NCI-H69 (cell line): Measurements from ENCODE around the gene SETD9.

ENCODE experiments used
- DNase-seq: peaks from one replicate; lab custom pipeline; 2025; lab: John Stamatoyannopoulos, UW

The SETD9 gene, protein sequence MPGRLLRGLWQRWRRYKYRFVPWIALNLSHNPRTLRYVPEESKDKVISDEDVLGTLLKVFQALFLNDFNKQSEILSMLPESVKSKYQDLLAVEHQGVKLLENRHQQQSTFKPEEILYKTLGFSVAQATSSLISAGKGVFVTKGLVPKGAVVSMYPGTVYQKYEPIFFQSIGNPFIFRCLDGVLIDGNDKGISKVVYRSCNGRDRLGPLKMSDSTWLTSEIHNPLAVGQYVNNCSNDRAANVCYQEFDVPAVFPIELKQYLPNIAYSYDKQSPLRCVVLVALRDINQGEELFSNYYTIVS

DNA sequence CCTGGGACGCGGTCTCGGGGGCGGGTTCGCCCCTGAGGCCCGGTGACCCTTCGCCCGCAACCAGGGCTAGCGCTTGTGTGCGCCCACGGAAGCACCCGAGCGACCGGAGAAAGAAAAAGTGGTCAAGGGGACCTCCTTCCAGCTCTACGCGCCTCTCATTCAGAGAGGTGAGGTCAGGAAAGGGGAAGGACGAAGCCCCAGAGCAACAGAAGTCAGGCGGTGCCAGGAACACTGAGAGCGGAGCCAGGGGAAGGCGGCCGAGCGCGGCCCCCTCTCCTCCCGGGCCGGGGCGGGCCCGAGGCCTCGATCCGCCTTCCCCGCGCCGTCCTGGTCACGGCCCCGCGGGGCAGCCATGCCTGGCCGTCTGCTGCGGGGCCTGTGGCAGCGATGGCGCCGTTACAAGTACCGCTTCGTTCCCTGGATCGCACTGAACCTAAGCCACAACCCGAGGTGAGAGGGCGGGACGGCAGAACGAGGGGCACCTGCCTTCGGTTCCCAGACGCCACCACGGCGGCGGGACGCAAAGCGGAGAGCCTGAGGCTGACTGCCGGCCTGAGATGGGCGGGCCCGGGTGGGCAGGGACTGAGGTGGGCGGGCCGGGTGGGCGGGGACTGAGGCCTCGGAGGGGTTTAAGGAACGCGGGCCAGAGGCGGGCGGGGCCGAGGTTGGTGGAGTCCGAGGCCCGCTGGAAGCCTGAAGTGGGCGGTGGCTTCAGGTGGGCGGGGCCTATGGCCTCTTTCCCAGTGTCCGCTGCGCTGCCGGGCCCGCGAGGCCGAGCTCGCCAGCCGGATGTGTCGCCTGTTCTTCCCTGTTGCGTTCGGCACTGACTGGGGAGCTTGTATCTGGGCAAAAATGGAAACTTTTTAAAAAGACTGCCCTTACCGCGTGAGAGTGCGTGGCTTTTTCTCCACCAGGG is at the start of gene SETD9:
SETD9 (plus strand) TSS at position 303 of the 916 bp plus-strand sequence; CDS start at position 353, 50 bp downstream.
- peak; percentile 99 for DNase-seq

DNA sequence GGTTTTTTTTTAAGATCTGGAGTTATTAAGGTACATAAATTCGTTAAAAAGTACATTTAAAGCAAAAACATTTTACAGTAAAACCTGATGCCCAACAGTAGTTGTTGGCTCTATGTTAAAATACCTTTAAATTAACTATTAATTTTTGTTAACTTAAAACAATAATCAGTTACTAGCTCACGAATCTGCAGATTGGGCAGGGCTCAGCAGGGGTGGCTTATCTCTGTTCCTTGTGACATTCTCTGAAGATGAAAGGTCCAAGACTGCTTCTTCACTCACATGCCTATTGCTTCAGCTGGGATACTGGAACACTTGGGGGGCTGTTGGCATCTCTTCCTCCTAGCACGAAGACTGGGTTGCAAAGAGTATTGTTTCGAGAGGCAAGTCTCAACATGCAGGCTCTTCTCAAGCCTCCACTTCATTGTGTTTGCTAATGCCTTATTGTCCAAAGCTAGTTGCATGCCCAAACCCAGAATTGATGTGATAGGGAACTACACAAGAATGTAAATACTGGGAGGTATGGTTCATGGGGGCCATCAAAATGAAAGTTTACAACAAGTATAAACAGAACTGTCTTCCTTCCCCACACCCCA is 47.4 kb upstream of the SETD9 start:
- peak; percentile 52 for DNase-seq

DNA sequence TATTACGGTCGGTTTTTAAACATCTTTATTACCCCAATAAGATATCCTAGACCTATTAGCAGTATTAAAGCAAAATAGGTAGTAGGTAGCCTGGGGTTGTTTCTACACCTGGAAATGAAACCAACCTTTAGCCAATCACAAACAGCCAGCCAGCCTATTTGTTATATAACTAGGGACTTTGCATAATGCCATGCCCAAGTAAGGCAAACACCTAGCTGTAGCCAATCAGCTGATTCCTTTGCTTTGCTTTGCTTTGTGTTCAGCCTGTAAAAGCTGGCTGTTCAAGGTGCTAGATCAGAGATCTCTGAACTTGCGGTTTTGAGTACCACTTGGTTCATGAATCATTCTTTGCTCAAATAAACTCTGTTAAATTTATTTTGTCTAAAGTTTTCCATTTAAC is 46.5 kb upstream of the SETD9 start:
- DNase-seq: no peak

DNA sequence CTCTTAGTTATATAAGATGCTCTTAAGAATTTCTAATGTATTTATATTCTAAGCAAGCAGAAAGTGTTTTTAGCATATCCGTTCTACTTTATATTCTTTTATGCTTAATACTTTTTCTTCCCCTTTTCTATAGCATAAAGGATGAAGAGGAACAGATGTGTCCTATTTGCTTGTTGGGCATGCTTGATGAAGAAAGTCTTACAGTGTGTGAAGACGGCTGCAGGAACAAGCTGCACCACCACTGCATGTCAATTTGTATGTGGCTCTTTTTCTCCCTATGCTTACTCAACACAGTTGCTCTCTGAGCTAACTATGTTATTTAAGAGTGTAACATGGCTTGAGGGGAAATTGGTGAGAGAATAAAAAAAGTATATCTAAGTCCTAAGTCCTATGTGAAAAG is 37.6 kb upstream of the SETD9 start:
- no peak for DNase-seq

DNA sequence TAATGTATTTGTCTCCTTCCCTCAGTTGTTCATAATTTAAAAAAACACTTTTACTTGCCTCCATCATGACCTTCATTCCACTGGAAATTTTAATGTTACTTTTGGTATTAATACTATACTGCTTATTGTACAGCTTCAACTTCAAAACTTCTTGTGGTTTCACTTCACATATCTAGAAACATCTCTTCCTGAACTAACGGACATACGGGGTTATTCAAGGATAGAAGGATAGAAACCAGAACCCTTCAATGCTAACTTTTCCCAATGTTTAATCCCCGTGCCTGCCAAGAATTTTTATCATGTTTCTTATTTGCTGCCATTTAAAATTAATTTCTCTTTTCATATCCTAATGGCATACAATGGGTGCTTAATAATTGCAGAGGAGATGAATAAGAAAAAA is 36.3 kb upstream of the SETD9 start:
- DNase-seq: no peak

DNA sequence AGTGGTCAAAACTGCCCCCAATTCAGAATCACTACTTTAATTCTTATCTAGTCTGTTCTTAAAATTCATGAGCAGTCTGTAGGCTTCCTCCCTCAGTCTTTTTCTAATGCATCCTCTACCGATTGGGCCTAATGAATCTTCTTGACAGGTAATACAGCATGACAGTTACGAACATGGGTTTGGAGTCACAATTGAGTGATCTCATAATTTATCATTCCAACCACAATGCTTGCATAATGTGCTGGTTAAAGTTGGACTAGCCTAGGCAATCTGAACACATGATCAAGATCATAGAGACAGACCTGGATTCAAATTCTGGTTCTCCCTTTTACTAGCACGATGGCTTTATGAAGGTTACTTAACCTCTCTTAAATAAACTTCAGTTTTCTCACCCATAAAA is 33.1 kb upstream of the SETD9 start:
- no peak for DNase-seq

DNA sequence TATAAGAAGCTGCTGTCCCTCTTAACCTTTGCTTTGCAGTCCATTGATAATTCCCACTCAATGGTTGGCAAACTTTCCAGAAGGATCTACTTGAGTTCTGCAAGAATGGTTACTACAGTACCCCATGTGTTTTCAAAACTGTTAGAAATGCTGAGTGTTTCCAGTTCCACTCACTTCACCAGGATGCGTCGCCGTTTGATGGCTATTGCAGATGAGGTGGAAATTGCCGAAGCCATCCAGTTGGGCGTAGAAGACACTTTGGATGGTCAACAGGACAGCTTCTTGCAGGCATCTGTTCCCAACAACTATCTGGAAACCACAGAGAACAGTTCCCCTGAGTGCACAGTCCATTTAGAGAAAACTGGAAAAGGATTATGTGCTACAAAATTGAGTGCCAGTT is 27.8 kb upstream of the SETD9 start:
- no peak for DNase-seq

DNA sequence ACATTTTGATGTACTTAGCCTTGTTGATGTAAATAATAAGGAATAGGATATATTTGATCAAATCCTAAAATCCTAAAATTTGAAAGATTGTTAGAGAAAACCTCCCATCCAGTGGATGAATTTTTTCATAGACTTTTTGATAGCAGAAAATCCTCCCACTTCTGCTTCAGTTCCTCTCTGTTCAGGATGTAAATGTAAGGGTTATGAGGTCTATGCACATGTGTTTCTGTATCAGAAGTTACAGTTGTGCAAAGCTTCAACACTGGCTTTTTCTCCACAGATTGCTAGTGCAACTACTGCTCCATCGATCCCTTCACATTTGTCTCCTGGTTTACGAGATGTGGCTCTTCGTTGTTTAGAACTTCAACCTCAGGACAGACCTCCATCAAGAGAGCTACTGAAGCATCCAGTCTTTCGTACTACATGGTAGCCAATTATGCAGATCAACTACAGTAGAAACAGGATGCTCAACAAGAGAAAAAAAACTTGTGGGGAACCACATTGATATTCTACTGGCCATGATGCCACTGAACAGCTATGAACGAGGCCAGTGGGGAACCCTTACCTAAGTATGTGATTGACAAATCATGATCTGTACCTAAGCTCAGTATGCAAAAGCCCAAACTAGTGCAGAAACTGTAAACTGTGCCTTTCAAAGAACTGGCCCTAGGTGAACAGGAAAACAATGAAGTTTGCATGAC is 16.0 kb upstream of the SETD9 start:
- no peak for DNase-seq

DNA sequence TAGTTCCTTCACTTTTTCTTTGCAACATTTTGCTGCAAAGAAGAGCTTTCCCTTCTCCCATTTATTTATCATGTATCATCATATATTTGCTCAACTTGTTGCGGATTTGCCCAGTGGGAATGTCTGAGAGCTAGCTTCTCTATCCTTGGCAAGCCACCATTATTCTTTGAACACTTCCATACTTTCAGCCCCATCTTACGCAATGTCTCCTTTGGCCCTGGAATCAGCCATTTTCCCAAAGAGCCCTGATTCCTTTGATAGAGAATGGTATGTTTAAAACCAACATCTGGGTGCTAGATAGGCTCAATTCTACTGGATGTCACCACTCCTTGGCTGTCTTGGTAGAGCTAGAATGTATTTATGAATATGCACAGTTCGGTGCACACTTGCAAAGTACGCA is 12.6 kb upstream of the SETD9 start:
- DNase-seq: no peak

DNA sequence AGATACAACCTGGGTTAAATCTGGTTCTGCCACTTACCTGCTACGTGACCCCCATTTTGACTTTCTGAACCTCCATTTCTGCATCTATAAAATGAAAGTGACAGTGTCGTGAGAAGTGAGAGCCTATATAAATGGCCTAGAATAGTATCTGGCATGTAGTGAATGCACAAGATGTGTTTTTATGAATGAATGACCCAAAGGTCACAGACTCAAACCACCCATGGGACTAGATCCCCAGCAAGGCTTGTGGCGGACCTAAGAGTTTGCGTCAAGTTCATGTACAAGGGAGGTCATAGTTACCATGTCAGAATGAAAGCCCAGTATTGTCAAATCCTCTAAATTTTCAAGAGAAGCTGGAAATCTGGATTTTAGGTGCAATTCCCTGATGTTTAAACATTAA is 11.2 kb upstream of the SETD9 start:
- DNase-seq: no peak

DNA sequence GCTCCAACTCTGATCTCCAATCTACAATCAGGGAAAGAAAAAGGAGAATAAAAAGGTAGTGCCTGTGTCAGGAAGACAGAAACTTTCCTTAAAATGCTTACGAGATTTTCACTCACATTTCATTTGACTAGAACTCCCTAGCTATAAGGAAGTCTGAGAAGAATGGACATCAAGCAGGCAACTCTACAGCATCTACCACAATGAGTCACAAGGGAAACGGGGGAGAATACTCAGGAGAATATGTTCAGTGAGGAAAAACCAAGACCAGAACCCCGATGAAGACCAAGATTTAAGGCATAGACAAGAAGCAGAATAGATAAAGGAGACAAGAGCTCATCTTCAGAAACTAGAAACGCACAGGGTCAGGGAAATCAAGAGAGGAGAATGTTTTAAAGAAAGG is 9.0 kb upstream of the SETD9 start:
- no peak for DNase-seq

DNA sequence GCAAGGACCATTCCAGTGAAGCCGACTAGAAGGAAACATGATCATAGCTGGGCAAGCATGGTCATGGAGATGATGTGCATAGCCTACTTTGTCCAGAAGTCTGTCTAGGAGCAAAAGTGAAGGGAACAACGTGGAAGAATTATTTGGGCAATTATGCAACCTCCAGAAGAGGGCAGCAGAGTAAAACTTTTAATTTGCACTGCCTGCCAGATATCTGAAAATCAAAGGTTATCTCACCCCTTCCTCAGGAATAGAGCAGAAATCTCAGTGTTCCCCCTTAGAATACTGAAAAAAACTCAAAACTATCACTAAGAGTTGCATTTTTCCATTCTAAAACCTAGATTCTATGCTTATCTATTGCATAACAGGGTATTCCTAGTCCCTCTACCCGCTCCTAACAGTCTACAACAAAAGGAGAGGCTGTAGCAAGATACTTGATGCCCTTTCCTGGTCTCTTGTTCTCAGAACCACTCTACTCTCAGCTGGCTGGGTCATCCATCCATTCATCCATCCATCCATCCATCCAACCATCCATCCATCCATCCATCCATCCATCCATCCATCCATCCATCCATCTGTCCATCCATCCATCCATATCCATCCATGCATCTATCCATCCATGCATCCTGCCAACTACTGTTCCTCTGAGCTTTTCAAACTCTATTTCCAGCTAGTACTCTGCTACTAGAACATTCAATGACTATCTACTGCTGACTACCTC is 8.4 kb upstream of the SETD9 start:
- DNase-seq: peak; percentile 63

DNA sequence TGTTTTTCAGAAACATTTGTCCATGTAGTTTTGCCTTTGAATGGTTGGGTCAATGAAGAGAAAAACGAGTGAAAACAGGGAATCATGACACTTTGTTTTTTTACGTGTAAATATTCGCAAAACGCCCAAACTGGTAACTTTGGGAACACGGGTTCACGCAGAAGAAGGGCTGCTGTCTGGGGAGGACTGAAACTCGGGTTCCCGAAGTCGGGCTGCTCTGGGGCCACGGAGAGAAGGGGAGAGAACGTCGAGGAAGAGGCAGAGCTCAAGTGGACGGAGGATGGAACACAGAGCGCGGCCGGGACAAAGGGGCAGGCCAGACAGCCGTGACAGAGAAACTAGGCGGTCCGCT is 478 bp upstream of the SETD9 start:
- no peak for DNase-seq

DNA sequence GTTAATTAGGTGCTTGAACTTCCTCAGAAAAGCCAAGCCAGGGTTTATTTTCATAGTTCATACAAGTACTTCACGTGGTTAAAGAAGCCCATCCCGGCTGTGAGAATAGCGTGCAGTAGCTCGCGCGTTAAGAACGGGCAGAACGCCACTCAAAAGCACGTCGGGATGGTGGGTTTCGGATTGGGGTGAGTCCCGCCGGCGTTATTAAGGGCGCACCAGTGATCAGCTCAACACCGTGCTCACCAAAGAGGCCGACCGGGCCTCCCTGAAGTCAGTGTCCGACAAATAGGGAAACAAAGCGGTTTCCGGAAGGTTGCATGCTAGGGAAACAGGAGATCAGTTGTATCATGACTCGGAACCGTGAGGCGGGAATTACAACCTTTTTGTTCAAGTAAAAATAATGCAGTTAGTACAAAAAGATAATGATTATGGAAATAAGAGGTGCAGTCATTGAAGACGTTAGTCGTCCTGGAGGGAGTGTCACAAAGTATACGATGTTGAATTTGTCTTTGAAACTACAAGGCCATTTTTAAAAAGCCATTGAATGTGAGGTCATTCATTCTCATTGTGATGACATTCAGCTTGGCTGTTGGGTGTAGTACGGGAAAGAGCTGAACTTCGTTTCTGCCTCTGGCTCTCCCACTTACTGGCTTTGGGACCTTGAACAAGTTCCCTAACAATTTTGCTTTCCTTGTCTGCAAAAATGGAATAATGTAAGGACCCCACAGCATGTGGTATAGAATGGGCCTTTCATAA is 992 bp downstream of the SETD9 start:
- peak; percentile 85 for DNase-seq

DNA sequence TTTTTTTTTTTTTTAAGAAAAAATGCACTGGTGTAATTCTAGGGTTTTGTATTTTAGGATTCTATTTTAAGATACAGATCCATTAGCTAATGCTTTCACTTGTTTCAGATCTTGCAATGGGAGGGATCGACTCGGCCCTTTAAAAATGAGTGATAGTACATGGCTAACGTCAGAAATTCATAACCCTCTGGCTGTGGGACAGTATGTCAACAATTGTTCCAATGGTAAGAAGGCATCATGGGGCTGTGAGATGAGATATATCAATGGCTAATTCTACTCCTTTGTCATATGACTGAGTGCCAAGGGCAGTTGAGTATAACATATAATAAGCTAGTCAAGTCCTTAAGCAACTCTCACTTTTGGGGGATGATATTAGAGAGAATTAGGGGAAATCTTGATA is 4.4 kb downstream of the SETD9 start:
- DNase-seq: no peak

DNA sequence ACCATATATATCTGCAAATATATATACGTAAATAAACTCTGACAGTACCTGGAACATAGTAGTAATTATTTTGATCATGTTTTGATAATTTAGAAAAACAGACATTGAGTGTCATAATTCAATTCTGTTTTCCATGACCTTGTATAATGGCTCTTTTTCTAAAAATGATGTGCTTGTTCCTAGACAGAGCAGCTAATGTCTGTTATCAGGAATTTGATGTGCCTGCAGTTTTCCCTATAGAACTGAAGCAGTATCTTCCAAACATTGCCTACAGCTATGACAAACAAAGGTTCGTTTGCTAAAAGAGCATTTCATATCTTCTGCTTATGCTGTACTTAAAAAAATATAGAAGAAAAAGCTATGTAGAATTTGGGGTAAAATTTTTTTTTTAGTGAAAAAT is 5.3 kb downstream of the SETD9 start:
- no peak for DNase-seq

DNA sequence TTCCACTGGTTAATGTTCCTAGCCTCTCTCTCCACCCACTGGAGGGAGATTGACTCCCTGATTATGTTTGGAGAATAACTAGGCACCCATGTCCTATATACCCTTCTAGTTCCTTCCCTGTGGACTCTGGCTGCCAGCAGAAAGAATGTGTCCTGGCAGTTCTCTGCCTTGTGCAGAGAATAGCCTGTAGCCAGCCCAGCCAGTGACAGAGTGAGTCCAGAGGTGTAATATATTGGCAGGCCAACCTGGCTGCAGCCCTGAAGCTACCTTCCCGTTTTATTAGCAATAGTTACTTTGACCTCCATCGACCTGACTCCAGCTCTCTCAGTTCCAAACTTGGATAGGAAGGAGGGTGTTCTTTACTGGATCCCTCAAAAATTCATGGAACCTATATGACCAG is 8.1 kb downstream of the SETD9 start:
- DNase-seq: no peak

DNA sequence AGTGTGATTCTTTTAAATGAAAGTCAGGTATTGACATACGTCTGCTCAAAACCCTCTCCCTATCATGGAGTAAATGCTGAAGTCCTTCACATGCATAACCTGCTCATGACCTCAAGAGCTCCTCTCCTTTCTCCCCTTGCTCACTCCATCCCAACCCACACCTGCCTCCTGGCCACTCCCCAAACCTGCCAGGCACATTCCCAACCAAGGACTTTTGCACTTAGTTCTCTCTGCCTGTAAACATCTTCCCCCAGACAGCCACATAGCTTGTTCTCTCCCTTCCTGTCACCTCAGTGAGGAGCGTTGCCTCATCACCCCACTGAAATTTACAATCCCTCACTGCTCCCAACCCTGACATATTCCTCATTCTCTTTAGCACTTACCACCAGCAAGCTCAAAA is 8.7 kb downstream of the SETD9 start:
- DNase-seq: no peak

DNA sequence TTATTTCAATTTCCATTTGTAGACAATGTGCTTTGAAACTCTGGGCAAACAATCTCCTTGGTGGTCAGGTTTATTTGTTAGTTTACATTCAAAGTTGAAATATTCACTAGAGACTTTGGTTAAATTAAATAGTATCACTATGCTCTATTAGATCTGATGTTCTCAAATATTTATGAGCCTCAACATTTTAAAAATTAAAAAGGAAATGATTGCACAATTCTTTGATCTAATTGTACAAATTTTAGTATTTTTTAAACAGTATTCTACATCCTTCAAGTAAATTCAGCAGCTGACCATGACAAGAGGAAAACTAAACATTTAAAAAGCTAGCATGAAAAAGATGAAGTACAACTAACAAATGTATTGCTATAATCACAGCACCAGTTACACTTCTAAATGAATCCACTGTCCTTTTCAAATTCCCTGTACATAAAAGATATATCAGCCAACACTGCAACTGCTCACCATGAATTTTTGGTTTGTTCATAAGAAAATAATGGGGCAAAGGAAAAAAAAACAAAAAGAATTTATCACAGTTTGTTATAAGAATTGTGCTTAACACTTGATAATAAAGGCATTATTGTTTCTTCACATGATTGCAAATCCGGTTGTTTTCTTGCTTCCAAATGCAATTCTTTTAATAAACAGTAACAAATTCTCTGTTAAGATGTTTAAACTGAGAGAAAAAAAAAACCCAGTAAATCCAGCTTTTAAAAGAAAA is 10.7 kb downstream of the SETD9 start:
- DNase-seq: no peak

DNA sequence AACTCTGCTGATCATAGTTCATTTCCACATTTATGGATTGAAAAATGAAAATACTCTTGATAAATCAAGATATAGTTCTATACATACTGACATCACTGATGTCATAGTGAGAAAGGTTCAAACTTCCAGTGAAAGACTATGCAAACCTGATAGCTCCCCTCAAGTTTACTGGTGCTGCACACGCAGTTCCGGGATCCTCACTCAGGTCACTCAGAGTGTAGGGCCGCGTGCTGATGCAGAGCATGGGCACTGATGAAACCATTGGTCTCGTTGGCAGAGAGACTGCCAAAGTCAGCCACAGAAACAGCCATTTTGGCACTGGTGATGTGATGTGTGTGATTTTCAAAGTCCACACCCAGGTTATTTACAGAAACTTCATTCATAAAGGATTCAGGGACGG is 13.5 kb downstream of the SETD9 start:
- no peak for DNase-seq
